ENCODE results near the gene BANF1.
A peak's percentile ranks its signal among the peaks of the same experiment; 100 is the strongest.

GRCh38 chr11:66022401-66023185 is 20.3 kb downstream of the BANF1 start:
- TF ChIP-seq POLR2A (IDR thresholded peaks at IDR 0.05) = no peak
- TF ChIP-seq CTCF (IDR thresholded peaks at IDR 0.05) = peak; percentile 88 to 98 (median 97)
- TF ChIP-seq EP300 (IDR thresholded peaks at IDR 0.05; ENCODE audit: low read depth) = no peak
- no peak for TF ChIP-seq POLR2AphosphoS5 (IDR thresholded peaks at IDR 0.05)
